Activated CD8-positive, alpha-beta T cell treated with anti-CD3 and anti-CD28 coated beads for 36 hours (primary cell): ENCODE measurements around the gene RAPGEF1. TPM values are rescaled to one million over a fixed set of nuclear protein-coding genes. Genes with fewer than 3 reads are reported as not detected.

Experiments
- ATAC-seq: fragments of 200-7000 bp; cut with Tn5 transposase; one replicate; pipeline ENCODE4 v1.10.0; 2021; ENCODE audit warnings: mild to moderate bottlenecking, moderate library complexity
- CTCF ChIA-PET: fragments of 350-600 bp; sonication (Branson Sonifier 250); formaldehyde crosslinking; loops from one replicate; lab custom pipeline; 2021; ENCODE audit warnings: antibody characterized with exemption; lab: Charles Lee
- POLR2A ChIA-PET: fragments of 350-600 bp; sonication (Branson Sonifier 250); formaldehyde crosslinking; loops from one replicate; lab custom pipeline; 2021; ENCODE audit warnings: antibody characterized with exemption; lab: Charles Lee
- DNase-seq: peaks from one replicate; pipeline ENCODE4 v3.0.0-alpha.2; 2020
- H3K27ac Mint-ChIP-seq: one replicate; pipeline ENCODE4 v1.8.0; 2021; ENCODE audit warnings: mild to moderate bottlenecking, mixed read lengths
- H3K27me3 Mint-ChIP-seq: one replicate; pipeline ENCODE4 v1.8.0; 2021; ENCODE audit warnings: mixed read lengths
- H3K36me3 Mint-ChIP-seq: one replicate; pipeline ENCODE4 v1.8.0; 2021; ENCODE audit warnings: low read depth, mixed read lengths
- H3K4me1 Mint-ChIP-seq: one replicate; pipeline ENCODE4 v1.8.0; 2021; ENCODE audit warnings: low read depth, mixed read lengths
- H3K4me3 Mint-ChIP-seq: one replicate; pipeline ENCODE4 v1.8.0; 2021; ENCODE audit warnings: mild to moderate bottlenecking, moderate library complexity, mixed read lengths
- H3K9me3 Mint-ChIP-seq: one replicate; pipeline ENCODE4 v1.8.0; 2021; ENCODE audit warnings: mixed read lengths
- intact Hi-C: fragments of 100-400 bp; cut with micrococcal nuclease; formaldehyde crosslinking; loops from one replicate; pipeline ENCODE4 v1.10.0; 2022
- total RNA-seq, 2 experiments: library from RNA; stranded (reverse); gene quantifications; one replicate each; pipeline ENCODE4 v1.2.3, GENCODE V29; 2021
- TF ChIP-seq, protein P1 (sequence below): fragments of 200-600 bp; IDR thresholded peaks from one replicate; pipeline ENCODE4 v1.8.0; 2022; ENCODE audit warnings: antibody characterized with exemption, mild to moderate bottlenecking

Gene RAPGEF1
- total RNA-seq, 2 experiments from 2014 or later, result 84.5 to 85.2 TPM

DNA sequence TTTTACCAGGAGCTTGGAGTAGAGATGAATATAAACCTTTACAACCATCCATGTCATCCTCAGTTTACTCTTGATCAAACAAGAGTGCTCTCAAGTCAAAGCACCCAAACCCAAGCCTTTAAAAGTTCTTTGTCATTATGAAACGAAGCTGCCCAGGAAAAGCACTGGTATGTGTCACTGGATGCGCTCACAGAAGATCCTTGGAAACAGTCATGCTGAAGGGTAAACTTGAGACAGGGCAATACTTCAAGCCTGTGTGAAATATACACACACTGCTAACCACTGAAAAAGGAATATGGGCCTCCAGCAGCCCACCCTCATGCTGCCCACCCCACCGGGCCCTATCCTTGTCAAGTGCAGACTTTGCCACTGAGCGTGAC, 110.1 kb downstream of the RAPGEF1 start:
- peaks cover 42% of the 10 kb centered on the region for H3K36me3 Mint-ChIP-seq
- ChIA-PET POLR2A (interaction anchor here (0.7 to 4.7 kb wide), 4 partner anchors 9 to 102 kb away, joined by 3 to 17 read pairs (median 3); no protein-coding TSS in a partner anchor), CTCF (interaction anchor here (0.7 to 1.0 kb wide), 3 partner anchors 109 to 125 kb away, joined by 3 to 4 read pairs (median 4); no protein-coding TSS in a partner anchor)
- no peak overlapping the region for H3K27ac Mint-ChIP-seq
- TF ChIP-seq, protein P1, sequence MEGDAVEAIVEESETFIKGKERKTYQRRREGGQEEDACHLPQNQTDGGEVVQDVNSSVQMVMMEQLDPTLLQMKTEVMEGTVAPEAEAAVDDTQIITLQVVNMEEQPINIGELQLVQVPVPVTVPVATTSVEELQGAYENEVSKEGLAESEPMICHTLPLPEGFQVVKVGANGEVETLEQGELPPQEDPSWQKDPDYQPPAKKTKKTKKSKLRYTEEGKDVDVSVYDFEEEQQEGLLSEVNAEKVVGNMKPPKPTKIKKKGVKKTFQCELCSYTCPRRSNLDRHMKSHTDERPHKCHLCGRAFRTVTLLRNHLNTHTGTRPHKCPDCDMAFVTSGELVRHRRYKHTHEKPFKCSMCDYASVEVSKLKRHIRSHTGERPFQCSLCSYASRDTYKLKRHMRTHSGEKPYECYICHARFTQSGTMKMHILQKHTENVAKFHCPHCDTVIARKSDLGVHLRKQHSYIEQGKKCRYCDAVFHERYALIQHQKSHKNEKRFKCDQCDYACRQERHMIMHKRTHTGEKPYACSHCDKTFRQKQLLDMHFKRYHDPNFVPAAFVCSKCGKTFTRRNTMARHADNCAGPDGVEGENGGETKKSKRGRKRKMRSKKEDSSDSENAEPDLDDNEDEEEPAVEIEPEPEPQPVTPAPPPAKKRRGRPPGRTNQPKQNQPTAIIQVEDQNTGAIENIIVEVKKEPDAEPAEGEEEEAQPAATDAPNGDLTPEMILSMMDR, result no peak
- no peaks in the 10 kb centered on the region for H3K27me3 Mint-ChIP-seq
- peaks cover 44% of the 10 kb centered on the region for H3K4me1 Mint-ChIP-seq
- intact Hi-C loops, result no loop called here
- ATAC-seq (no peak), DNase-seq (no peak)
- no peak overlapping the region for H3K4me3 Mint-ChIP-seq
- H3K9me3 Mint-ChIP-seq, result no peaks in the 10 kb centered on the region

DNA sequence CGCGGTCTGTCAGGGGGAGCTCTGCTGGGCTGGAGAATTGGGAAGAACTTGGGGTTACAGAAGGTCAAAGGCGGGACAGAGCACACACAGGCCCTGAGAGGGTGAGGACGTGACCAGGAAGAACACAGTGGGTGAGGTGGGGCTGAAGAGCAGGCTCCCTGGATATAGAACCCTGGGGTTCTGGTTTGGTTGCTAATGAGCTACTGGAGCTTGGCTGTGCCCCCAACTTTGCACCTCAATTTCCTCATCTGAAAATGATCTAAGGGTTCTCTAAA, 110.7 kb downstream of the RAPGEF1 start:
- H3K9me3 Mint-ChIP-seq, result no peaks in the 10 kb centered on the region
- CTCF ChIA-PET, result interaction anchor here (1.0 to 1.8 kb wide), 5 partner anchors 12 to 293 kb away, joined by 3 to 5 read pairs (median 4); partner anchors contain the start of gene RAPGEF1
- intact Hi-C loops, result no loop called here

DNA sequence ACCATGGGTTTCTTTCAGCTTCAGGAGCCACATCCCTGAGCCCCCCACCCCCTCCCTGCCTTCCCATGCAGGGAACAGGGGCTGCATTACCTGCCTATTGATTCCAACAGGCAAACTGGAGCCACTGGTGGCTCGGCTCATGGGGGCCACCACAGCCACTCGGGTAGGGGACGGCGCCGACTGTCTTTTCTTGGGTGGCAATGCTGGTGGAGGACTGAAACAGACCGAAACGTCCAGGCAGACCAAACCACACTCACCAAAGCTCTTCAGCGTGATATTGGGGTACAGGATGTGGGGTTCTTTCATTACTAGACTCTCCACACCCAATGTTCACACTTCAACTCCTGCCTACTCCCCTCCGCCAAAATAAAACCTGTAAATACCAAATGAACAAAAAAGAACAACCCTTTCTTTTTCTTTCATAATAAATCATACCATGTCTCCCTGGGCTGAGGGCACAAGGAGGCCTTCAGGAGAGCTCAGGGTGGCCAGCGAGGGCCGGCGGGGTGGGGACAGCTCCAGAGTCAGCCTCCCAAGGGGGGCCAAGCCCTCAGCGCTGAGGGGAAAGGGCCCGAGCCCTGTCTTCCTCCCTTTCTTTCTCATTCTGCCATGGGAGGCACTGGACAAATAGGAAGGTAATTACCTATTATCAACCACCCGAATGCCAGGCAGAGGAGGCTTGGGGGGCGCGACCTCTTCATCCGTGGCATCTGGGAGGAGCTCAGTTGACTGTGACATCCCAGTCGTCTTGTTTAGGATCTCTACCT, 111.2 kb downstream of the RAPGEF1 start:
- H3K9me3 Mint-ChIP-seq, result no peaks in the 10 kb centered on the region
- ChIA-PET POLR2A (interaction anchor here (0.5 to 4.7 kb wide), 11 partner anchors 10 to 111 kb away, joined by 3 to 17 read pairs (median 3); partner anchors contain the start of gene RAPGEF1), CTCF (interaction anchor here (1.0 to 1.8 kb wide), 5 partner anchors 13 to 293 kb away, joined by 3 to 5 read pairs (median 3); partner anchors contain the start of gene RAPGEF1)
- no peaks in the 10 kb centered on the region for H3K27me3 Mint-ChIP-seq
- peak overlapping the region; percentile 88 for H3K27ac Mint-ChIP-seq
- peaks cover 41% of the 10 kb centered on the region for H3K4me1 Mint-ChIP-seq
- H3K36me3 Mint-ChIP-seq, result peaks cover 50% of the 10 kb centered on the region
- no peak for ATAC-seq
- peak; percentile 12 for DNase-seq
- TF ChIP-seq, protein P1, result no peak
- intact Hi-C loops, result no loop called here
- H3K4me3 Mint-ChIP-seq, result no peak overlapping the region

More for the DNA sequence above, 110.7 kb downstream of the RAPGEF1 start:
- DNase-seq (no peak), ATAC-seq (no peak)
- no peaks in the 10 kb centered on the region for H3K27me3 Mint-ChIP-seq
- H3K4me3 Mint-ChIP-seq, result no peak overlapping the region
- peaks cover 45% of the 10 kb centered on the region for H3K36me3 Mint-ChIP-seq
- TF ChIP-seq, protein P1, result no peak
- peaks cover 41% of the 10 kb centered on the region for H3K4me1 Mint-ChIP-seq
- POLR2A ChIA-PET, result interaction anchor here (0.7 to 4.7 kb wide), 6 partner anchors 9 to 111 kb away, joined by 3 to 17 read pairs (median 4); partner anchors contain the start of gene RAPGEF1
- peak overlapping the region; percentile 88 for H3K27ac Mint-ChIP-seq

DNA sequence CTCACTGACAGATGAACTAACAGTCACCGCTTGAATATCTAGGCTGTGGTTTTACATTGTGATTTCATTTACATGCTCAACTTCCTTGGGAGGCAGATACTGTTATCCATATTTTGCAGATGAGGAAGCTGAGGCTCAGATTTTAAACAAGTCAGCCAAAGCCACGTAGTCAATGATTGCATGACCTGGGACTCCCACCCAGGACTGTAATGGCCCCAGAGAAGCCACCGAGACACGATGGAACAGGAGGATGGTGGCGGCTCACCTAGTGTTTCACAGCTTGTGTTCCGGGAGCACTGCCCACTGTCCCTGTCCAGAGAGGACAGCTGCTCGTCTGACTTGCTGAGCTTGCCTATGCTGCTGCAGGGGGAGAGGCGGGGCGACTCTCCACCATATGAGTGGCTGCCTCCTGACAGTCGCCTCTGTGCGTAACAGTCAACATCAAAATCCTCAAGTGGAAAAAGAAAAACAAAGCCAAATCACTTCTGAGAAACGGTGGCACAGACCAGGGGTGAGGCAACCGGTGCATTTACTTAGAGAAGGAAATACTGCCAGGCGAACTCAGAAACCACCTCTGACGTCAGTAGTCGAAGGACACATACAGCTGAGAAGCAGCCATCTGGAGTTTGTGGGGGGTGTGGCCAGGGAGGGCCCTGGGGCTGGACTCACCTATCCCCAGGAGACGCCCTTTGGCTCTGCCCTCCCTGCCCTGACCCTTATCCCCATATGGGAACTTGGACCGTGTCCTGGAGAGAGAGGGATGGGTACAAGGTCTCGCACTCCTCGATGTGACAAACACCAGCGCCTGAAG, 112.0 kb downstream of the RAPGEF1 start:
- H3K9me3 Mint-ChIP-seq, result no peaks in the 10 kb centered on the region
- ChIA-PET CTCF (interaction anchor here (0.9 to 1.8 kb wide), 5 partner anchors 36 to 292 kb away, joined by 3 to 5 read pairs (median 3); partner anchors contain the start of gene RAPGEF1), POLR2A (interaction anchor here (0.8 to 4.7 kb wide), 8 partner anchors 10 to 112 kb away, joined by 3 to 17 read pairs (median 4); partner anchors contain the start of gene RAPGEF1)
- H3K36me3 Mint-ChIP-seq, result peaks cover 50% of the 10 kb centered on the region
- H3K4me3 Mint-ChIP-seq, result peak overlapping the region; percentile 20
- DNase-seq, result peak; percentile 78
- H3K27ac Mint-ChIP-seq, result peak overlapping the region; percentile 88
- H3K27me3 Mint-ChIP-seq, result no peaks in the 10 kb centered on the region
- H3K4me1 Mint-ChIP-seq, result peaks cover 41% of the 10 kb centered on the region
- peak; percentile 90 for ATAC-seq
- intact Hi-C loops, result no loop called here
- TF ChIP-seq, protein P1, result no peak
